Cardiac muscle cell (in vitro differentiated cells and primary cell): Measurements from ENCODE around the gene UCN3. TPM values are rescaled to one million over a fixed set of nuclear protein-coding genes. Genes with fewer than 3 reads are reported as not detected.

Experiments used
- DNase-seq, 2 donors: peaks; one replicate each; pipeline versions ENCODE4 v3.0.0 to v3.0.0-alpha.2; 2010 to 2017; ENCODE audit warnings: low read depth in 1 of 2, low spot score in 1 of 2
- H3K27ac ChIP-seq: fragments of 200-600 bp; sonication (generic); 2 replicates; pipeline ENCODE4 v1.5.1; 2016
- H3K27me3 ChIP-seq: fragments of 200-600 bp; sonication (generic); 2 replicates; pipeline ENCODE4 v1.6.0; 2016; ENCODE audit warnings: control low read depth
- H3K36me3 ChIP-seq: fragments of 200-600 bp; sonication (generic); 2 replicates; pipeline ENCODE4 v1.5.1; 2016; ENCODE audit warnings: control low read depth
- H3K4me1 ChIP-seq: fragments of 200-600 bp; sonication (generic); 2 replicates; pipeline ENCODE4 v1.8.1; 2017; ENCODE audit warnings: low read depth, mild to moderate bottlenecking, mixed run types
- H3K4me3 ChIP-seq: fragments of 200-600 bp; sonication (generic); 2 replicates; pipeline ENCODE4 v1.5.1; 2016; ENCODE audit warnings: mild to moderate bottlenecking
- H3K9me3 ChIP-seq: fragments of 200-600 bp; sonication (generic); 2 replicates; pipeline ENCODE4 v1.5.1; 2017; ENCODE audit warnings: low read depth, mild to moderate bottlenecking, control low read depth
- polyA plus RNA-seq: library from polyadenylated mRNA; unstranded; fragments of >200 nt; fragmentation: Nextera tagmentation; extraction: Ambion mirVana; gene quantifications from 2 replicates; pipeline ENCODE4 v1.2.1, GENCODE V29; 2016
- total RNA-seq: library from RNA; depleted of rRNA; stranded (reverse); fragments of >200 nt; gene quantifications from 2 replicates; pipeline ENCODE4 v1.2.3, GENCODE V29; 2016
- TF ChIP-seq, protein P1 (sequence below): IDR thresholded peaks from 2 replicates; pipeline ENCODE4 v1.5.1; 2012; ENCODE audit warnings: low read depth, mild to moderate bottlenecking, low read length

UCN3 gene
- total and polyA plus RNA-seq, 2 experiments from 2014 or later, result not detected

DNA sequence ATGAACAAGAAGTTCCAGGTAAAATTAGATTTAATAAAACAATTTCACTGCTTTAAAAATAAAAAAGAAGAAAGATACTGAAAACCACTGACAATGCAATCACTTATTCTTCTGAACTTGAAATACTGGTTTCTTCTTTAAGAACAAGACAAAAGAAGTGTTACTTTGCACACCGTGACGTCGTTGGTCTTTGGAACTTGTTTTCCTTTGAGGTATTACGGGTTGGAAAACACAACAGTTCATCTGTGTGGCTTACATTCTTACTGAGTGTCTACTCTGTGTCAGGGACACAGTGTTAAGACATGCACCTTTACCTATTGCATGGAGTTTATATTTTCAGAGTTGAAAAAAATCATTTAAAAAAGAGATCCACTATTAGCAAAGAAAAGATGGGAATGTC is 41.3 kb upstream of the UCN3 start:
- Histone ChIP-seq H3K4me1 (no peaks in the 10 kb centered on the region), H3K36me3 (no peaks in the 10 kb centered on the region), H3K27ac (no peak overlapping the region), H3K27me3 (no peaks in the 10 kb centered on the region), H3K4me3 (no peak overlapping the region), H3K9me3 (no peaks in the 10 kb centered on the region)
- TF ChIP-seq, protein P1, sequence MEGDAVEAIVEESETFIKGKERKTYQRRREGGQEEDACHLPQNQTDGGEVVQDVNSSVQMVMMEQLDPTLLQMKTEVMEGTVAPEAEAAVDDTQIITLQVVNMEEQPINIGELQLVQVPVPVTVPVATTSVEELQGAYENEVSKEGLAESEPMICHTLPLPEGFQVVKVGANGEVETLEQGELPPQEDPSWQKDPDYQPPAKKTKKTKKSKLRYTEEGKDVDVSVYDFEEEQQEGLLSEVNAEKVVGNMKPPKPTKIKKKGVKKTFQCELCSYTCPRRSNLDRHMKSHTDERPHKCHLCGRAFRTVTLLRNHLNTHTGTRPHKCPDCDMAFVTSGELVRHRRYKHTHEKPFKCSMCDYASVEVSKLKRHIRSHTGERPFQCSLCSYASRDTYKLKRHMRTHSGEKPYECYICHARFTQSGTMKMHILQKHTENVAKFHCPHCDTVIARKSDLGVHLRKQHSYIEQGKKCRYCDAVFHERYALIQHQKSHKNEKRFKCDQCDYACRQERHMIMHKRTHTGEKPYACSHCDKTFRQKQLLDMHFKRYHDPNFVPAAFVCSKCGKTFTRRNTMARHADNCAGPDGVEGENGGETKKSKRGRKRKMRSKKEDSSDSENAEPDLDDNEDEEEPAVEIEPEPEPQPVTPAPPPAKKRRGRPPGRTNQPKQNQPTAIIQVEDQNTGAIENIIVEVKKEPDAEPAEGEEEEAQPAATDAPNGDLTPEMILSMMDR, result no peak
- no peak for DNase-seq

DNA sequence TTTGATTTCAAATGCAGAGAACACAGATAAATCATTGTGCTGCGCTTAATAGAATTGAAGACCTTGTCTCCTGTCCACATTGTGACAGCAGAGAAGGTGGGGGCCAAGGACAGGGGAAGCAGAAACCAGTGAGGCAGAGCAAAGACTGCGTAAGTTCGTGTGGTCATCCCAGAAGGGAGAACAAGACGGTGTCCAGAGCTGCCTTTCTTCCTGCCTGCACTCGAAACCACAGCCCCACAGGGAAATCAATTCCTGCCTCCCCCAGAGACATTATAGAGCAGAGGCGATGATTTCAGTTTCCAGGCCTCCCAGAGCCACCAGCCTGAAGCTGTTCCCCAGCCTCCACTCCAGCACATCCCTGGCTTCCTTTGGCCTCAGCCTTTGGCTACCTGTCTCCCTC is 39.7 kb upstream of the UCN3 start:
- TF ChIP-seq, protein P1, result no peak
- no peaks in the 10 kb centered on the region for H3K36me3 ChIP-seq

DNA sequence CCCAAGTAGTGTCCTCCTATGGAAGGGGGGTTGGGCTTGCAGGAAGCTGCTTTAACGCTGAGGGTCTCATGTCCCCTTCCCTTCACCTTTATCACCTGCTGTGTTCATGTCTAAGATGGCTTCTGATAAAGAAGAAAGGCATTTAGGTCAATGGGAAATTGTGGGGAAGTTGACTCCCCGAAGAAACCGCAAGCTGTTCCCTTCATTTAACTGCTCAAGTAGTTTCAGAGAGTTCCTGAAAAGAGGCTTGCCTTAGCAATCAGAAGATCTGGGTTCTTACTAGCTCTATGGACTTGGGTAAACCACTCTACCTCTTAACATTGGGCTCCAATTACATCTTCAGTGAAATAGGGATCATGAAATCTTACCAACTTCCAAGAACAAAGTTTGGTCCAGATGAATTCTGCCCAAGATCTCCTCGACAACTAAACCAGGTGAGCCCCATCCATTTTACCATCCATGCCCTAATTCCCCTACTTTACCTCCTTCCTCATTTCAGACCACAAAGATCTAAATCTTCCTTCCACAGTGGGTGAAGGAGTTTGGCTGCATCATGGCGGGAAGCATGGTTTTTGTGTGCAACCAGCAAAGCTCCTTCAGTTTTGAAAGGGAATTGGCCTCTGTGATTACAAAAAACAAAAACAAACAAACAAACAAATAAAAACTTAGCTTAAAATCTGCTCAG is 30.4 kb upstream of the UCN3 start:
- H3K36me3 ChIP-seq, result no peaks in the 10 kb centered on the region
- H3K4me1 ChIP-seq, result no peaks in the 10 kb centered on the region
- no peak for DNase-seq
- no peak overlapping the region for H3K27ac ChIP-seq
- TF ChIP-seq, protein P1, result no peak
- no peaks in the 10 kb centered on the region for H3K27me3 ChIP-seq
- no peaks in the 10 kb centered on the region for H3K9me3 ChIP-seq
- no peak overlapping the region for H3K4me3 ChIP-seq

More for the DNA sequence above, 39.7 kb upstream of the UCN3 start:
- DNase-seq, result peak in 1 of 2 donors; percentile 50
- Histone ChIP-seq H3K27ac (no peak overlapping the region), H3K4me3 (no peak overlapping the region), H3K27me3 (no peaks in the 10 kb centered on the region), H3K4me1 (no peaks in the 10 kb centered on the region), H3K9me3 (no peaks in the 10 kb centered on the region)

DNA sequence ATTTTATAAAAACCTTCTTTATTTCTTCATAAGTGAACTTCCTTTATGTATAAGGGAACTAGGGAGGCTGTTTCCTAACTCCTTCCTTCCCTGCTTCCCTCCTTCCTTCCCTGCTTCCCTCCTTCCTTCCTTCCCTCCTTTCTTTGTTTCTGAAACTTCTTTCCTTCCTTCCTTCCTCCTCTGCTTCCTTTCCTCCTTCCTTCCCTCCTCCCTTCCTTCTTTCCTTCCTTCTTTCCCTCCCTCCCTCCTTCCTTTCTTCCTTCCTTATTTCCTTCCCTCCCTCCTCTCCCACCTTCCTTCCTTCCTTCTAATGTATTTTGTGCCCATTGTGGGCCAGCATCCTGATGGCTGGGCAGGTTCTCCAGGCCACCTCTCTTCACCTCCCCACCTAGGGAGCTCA is 26.8 kb upstream of the UCN3 start:
- H3K27me3 ChIP-seq, result no peaks in the 10 kb centered on the region
- no peak overlapping the region for H3K4me3 ChIP-seq
- no peaks in the 10 kb centered on the region for H3K4me1 ChIP-seq
- H3K27ac ChIP-seq, result no peak overlapping the region
- DNase-seq, result no peak
- no peaks in the 10 kb centered on the region for H3K36me3 ChIP-seq
- TF ChIP-seq, protein P1, result no peak
- no peaks in the 10 kb centered on the region for H3K9me3 ChIP-seq

DNA sequence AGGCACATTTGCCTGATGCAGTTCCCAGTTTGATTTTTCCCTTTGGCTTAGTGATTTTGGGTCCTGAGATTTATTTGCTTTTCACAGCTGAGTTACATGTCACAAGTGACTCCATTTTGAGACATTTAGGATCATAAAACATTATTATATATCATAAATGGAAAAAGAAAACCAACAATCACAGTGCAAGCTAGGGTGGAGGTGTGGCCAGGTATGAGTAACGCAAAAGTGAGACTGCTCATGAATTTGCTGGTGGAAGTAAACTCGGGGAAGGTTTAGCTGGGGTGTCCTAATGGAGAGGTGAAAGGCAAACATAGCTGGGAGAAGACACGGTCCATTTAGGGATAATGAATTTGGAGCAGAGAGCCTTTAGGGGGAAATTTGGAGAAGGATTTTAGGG is 21.7 kb upstream of the UCN3 start:
- H3K4me3 ChIP-seq, result no peak overlapping the region
- no peaks in the 10 kb centered on the region for H3K36me3 ChIP-seq
- H3K27me3 ChIP-seq, result no peaks in the 10 kb centered on the region
- no peaks in the 10 kb centered on the region for H3K9me3 ChIP-seq
- TF ChIP-seq, protein P1, result no peak
- no peak overlapping the region for H3K27ac ChIP-seq
- no peak for DNase-seq
- H3K4me1 ChIP-seq, result no peaks in the 10 kb centered on the region
